Measurements from ENCODE around the gene SLC25A48. TPM values are rescaled to one million over a fixed set of nuclear protein-coding genes. Genes with fewer than 3 reads are reported as not detected.
A peak's percentile ranks its signal among the peaks of the same experiment; 100 is the strongest.

Gene SLC25A48
- total RNA-seq, 4 donors from 2014 or later, result 1.7 to 5.7 (median 3.1) TPM

- H3K36me3 ChIP-seq, result no peaks in the 10 kb centered on the region
- H3K4me1 ChIP-seq, result peaks cover 5% of the 10 kb centered on the region
- TF ChIP-seq POLR2A (IDR thresholded peaks at IDR 0.05), result no peak
- TF ChIP-seq POLR2AphosphoS5 (IDR thresholded peaks at IDR 0.05), result no peak
- no peak for TF ChIP-seq CTCF (IDR thresholded peaks at IDR 0.05)
- TF ChIP-seq EP300 (IDR thresholded peaks at IDR 0.05), result no peak
- WGBS, result 62% methylated on average over 8 of the region's 8 CpGs
- no peak overlapping the region for H3K27ac ChIP-seq
- no peaks in the 10 kb centered on the region for H3K9me3 ChIP-seq
- H3K4me3 ChIP-seq, result no peak overlapping the region
- peaks cover 6% of the 10 kb centered on the region for H3K27me3 ChIP-seq
- DNase-seq (ENCODE audit: low spot score in 2 of 2), result no peak
These were observed 7.3 kb upstream of the SLC25A48 start for GRCh38 chr5:135826994-135827671.

GRCh38 chr5:135827965-135828781, 6.3 kb upstream of the SLC25A48 start:
- no peak for DNase-seq (ENCODE audit: low spot score in 2 of 2)
- WGBS, result 64% methylated on average over 5 of the region's 10 CpGs
- Histone ChIP-seq H3K36me3 (no peaks in the 10 kb centered on the region), H3K9me3 (no peaks in the 10 kb centered on the region), H3K4me3 (no peak overlapping the region), H3K27me3 (peaks cover 10% of the 10 kb centered on the region), H3K27ac (no peak overlapping the region), H3K4me1 (peaks cover 5% of the 10 kb centered on the region)
- TF ChIP-seq POLR2AphosphoS5 (IDR thresholded peaks at IDR 0.05) (no peak), CTCF (IDR thresholded peaks at IDR 0.05) (no peak), POLR2A (IDR thresholded peaks at IDR 0.05) (no peak), EP300 (IDR thresholded peaks at IDR 0.05) (no peak)

- DNase-seq (ENCODE audit: low spot score in 2 of 2), result no peak
- H3K27me3 ChIP-seq, result peaks cover 15% of the 10 kb centered on the region
These were observed 5.7 kb upstream of the SLC25A48 start for GRCh38 chr5:135828782-135829127.

GRCh38 chr5:135829179-135829578, 5.3 kb upstream of the SLC25A48 start:
- Histone ChIP-seq H3K36me3 (no peaks in the 10 kb centered on the region), H3K27ac (no peak overlapping the region), H3K4me3 (no peak overlapping the region), H3K4me1 (peaks cover 6% of the 10 kb centered on the region), H3K27me3 (peaks cover 20% of the 10 kb centered on the region), H3K9me3 (no peaks in the 10 kb centered on the region)
- no peak for TF ChIP-seq POLR2AphosphoS5 (IDR thresholded peaks at IDR 0.05)
- TF ChIP-seq POLR2A (IDR thresholded peaks at IDR 0.05), result no peak
- WGBS, result 84% methylated on average over 7 of the region's 7 CpGs
- no peak for DNase-seq (ENCODE audit: low spot score in 2 of 2)

More at GRCh38 chr5:135828782-135829127, 5.7 kb upstream of the SLC25A48 start:
- H3K9me3 ChIP-seq, result no peaks in the 10 kb centered on the region
- WGBS, result 91% methylated on average over 2 of the region's 2 CpGs
- H3K4me1 ChIP-seq, result peaks cover 5% of the 10 kb centered on the region
- no peaks in the 10 kb centered on the region for H3K36me3 ChIP-seq
- TF ChIP-seq POLR2AphosphoS5 (IDR thresholded peaks at IDR 0.05) (no peak), POLR2A (IDR thresholded peaks at IDR 0.05) (no peak), EP300 (IDR thresholded peaks at IDR 0.05) (no peak), CTCF (IDR thresholded peaks at IDR 0.05) (no peak)
- no peak overlapping the region for H3K27ac ChIP-seq
- no peak overlapping the region for H3K4me3 ChIP-seq

- peaks cover 26% of the 10 kb centered on the region for H3K27me3 ChIP-seq
- peaks cover 13% of the 10 kb centered on the region for H3K4me1 ChIP-seq
- TF ChIP-seq CTCF (IDR thresholded peaks at IDR 0.05) (peak; percentile 51 to 86), EP300 (IDR thresholded peaks at IDR 0.05) (no peak)
- no peak overlapping the region for H3K27ac ChIP-seq
- H3K9me3 ChIP-seq, result no peaks in the 10 kb centered on the region
- H3K4me3 ChIP-seq, result no peak overlapping the region
- no peak for DNase-seq (ENCODE audit: low spot score in 2 of 2)
- WGBS, result 27% methylated on average over 19 of the region's 19 CpGs
- H3K36me3 ChIP-seq, result no peaks in the 10 kb centered on the region
These were observed 4.6 kb upstream of the SLC25A48 start for GRCh38 chr5:135829681-135830383.
